H54 (cell line): ENCODE measurements around the gene CAPN1.

Experiments used
- DNase-seq: peaks from one replicate; pipeline ENCODE4 v3.0.0; 2011; ENCODE audit warnings: low spot score, mixed read lengths; ENCODE audit not compliant: insufficient read length
- FAIRE-seq: peaks from 3 replicates; lab custom pipeline; 2011; peaks lifted over from hg19 to GRCh38; lab: Jason Lieb, UNC
- POLR2A ChIP-seq: IDR thresholded peaks from 2 replicates; pipeline ENCODE4 v1.6.1; 2011; ENCODE audit warnings: low read depth, mild to moderate bottlenecking, low read length

CAPN1 gene

DNA sequence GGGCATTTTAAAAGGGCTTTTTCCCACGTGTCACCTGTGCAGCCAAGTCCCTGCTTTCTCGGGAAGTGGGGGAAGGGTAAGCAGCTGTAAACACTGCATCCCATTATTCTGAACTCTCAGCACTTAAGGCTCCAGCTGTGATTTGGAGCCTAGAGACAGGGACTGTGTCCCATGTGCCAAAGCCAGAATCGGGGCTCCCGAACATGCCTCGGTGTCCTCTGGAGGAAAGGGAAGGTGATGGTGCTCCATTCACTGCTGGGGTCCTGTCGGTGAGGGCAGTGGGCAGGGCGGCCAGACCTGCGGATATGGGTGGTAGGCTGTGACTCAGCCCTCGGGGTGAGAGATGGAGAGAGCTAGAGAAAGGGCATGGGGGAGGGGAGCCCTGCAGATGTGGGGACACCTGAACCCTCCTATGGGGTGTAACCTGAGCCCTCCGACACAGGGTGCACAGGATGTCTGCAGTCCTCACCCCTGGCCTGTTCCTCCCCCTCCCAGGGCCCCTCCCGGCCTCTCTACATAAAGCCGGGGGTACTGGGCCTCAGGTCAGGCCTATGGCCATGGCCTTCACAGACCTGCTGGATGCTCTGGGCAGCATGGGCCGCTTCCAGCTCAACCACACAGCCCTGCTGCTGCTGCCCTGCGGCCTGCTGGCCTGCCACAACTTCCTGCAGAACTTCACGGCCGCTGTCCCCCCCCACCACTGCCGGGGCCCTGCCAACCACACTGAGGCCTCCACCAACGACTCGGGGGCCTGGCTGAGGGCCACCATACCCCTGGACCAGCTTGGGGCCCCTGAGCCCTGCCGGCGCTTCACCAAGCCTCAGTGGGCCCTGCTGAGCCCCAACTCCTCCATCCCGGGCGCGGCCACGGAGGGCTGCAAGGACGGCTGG, 31.8 kb downstream of the CAPN1 start:
- no peak for DNase-seq

DNA sequence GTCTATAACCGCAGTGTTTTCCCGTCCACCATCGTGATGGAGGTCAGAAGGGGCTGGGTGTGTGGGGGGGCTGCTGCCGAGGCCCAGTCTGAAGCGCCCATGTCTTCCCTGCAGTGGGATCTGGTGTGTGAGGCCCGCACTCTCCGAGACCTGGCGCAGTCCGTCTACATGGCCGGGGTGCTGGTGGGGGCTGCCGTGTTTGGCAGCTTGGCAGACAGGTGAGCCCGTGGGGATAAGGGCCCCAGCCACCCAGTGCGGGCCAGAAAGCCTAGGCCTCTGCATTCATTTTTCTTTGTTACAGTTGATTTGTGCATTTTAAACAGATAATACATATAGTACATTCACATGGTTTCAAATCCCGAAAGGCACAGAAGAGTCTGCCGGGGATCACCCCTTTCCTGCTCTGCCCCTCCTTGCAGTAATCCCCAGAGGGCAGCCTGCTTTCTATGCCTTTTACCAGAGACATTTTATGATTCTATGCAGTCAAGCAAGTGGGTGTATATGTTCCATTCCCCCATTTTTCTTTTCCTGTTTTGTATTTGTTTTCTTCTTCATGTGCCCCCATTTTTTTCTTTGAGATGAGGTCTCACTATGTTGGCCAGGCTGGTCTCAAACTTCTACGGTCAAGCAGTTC, 32.6 kb downstream of the CAPN1 start:
- DNase-seq (no peak), FAIRE-seq (no peak)
- no peak for TF ChIP-seq POLR2A

More for the DNA sequence above, 31.8 kb downstream of the CAPN1 start:
- no peak for TF ChIP-seq POLR2A
- FAIRE-seq, result no peak

DNA sequence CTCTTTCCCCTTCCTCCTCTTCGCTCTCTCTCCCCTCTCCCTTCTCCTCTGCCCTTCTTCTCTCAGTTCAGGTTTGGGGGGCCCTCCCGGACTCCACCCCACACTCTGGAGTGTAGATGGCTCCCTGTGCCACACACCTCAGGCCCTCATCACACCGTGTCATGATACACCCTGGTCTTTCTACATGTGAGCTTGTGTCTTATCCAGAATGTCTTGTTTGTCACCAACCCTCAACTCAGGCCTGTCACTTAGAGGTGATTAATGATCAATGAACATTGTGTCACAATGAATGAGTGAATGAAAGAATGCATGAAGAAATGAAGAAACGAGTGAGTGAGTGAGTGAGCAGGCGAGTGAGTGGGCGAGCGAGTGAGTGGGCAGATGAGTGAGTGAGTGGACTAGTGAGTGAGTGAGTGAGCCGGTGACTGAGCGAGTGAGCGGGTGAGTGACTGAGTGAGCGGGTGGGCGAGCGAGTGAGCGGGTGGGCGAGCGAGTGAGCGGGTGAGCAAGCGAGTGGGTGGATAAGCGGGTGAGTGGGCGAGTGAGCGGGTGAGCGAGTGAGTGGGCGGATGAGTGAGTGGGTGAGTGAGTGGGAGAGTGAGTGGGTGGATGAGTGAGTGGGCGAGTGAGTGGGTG, 33.8 kb downstream of the CAPN1 start:
- TF ChIP-seq POLR2A, result no peak
- no peak for FAIRE-seq
- DNase-seq, result no peak

DNA sequence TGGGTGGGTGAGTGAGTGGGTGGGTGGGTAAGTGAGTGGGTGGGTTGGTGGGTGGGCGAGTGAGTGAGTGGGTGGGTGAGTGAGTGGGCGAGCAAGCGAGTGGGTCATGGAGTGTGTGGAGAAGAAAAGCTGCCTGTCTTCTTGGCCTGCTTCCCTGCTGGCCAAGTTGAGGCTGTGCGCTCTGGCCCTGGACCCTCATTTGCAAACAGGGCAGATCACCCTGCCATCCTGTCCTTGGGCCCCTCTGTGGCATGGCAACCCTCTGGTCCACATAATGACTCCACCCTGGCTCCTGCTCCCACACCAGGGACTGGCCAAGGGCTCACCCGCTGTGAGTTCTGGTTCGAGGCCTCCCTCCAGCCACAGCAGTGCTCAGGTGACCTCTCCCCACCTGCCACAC, 35.1 kb downstream of the CAPN1 start:
- DNase-seq (no peak), FAIRE-seq (no peak)
- TF ChIP-seq POLR2A, result no peak

DNA sequence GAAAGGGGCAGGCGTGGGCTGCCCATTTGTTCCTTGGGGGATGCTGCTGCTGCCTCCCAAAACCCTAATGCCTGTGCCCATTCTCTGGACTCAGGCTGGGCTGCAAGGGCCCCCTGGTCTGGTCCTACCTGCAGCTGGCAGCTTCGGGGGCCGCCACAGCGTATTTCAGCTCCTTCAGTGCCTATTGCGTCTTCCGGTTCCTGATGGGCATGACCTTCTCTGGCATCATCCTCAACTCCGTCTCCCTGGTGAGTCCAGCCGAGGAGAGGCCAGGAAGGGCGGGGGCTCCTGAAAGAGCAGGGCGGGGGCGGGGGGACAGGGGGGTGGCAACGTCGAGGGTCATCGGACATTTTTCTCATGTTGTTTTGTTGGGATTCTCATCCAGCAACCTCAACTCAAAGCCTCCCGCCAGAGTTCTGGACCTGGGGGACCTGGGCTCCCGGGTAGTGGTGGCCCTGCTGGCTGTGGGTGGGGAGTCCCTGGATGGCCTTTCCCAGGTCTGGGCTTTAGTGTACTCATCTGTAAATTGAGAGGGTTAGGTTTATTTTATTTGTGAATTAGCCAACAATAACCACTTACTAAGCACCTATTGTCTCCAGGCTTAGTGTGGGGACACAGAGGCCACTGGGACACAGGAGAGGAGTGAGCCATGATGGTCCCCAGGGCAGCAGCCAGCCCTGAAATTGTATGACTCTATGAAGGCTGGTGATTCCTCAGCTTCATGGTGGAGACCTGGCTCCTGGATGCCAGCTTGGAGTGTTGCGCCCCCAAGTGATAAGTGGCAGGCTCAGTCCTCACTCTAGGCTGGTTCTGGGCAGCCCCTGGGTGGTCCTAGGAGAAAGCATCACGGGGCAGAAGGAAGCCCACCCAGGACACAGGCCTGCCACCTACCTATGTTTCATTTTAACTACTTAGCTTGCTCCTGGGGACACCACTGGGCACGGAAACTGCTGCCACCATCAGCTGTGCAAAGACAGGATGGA, 36.0 kb downstream of the CAPN1 start:
- FAIRE-seq, result no peak
- no peak for DNase-seq
- TF ChIP-seq POLR2A, result no peak

DNA sequence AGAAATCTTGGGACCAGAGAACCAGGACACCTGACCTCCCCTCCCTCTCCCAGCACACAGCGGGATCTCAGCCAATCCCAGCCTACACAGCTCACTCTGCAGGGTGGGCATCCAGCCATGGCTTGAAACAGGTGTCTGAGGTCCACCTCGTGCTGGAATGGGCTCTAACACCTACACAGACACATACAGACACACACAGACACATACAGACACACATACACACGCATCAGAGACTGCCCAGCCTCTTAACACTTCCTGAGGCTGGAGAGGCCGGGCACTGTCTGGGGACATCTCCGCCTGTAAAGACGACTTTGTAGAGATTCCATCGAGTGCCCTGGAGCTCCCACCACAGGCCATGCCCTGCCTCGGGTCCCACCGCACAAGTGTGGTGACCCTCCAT, 36.7 kb downstream of the CAPN1 start:
- TF ChIP-seq POLR2A, result no peak
- FAIRE-seq (no peak), DNase-seq (no peak)

DNA sequence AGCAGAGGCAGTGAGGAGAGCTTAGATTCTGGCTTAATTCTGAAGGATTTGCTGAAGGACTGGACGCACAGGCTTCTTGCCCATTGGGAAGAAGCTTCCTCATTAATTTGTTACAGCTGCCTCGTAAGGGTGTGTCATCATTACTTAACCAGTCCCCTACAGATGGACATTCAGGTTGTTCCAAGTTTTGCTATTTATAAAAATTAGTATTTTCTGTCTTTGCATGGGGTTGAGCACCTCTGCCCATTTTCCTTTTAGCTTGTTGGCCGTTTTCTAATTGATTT, 38.1 kb downstream of the CAPN1 start:
- DNase-seq (no peak), FAIRE-seq (no peak)
- TF ChIP-seq POLR2A, result no peak

DNA sequence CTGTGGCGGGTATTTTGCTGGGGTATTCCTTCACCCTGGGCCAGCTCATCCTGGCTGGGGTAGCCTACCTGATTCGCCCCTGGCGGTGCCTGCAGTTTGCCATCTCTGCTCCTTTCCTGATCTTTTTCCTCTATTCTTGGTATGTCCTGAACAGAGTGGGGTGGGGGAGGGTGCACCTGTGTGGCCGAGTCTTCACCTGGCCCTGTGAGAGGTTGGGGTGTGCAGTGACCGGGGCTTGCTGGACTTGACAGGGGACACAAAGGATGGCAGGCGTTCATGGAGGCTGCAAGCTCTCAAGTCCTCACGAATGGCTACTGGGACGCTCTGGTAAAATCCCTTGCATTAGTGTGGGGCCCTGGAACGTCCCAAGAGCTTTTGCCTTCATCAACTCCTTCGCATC, 39.3 kb downstream of the CAPN1 start:
- no peak for DNase-seq
- no peak for TF ChIP-seq POLR2A
- no peak for FAIRE-seq

DNA sequence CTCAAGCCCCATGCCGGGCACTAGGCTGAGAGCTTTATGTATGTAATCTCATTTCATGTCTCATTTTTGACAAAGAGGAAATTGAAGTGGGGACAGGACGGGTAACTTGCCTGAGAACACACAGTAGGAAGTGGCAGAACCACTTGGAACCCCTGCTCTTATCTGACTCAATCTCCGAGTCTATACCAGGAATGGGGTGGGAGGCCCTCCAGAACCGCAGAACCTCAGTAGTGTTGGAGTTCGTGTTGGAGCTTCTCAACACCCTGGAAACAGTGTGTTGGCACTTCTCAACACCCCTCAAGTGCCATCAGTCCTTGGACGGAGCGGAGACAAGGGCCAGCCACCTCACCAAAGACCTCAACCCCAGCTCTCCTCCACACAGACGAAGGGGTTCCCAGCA, 41.3 kb downstream of the CAPN1 start:
- no peak for FAIRE-seq

DNA sequence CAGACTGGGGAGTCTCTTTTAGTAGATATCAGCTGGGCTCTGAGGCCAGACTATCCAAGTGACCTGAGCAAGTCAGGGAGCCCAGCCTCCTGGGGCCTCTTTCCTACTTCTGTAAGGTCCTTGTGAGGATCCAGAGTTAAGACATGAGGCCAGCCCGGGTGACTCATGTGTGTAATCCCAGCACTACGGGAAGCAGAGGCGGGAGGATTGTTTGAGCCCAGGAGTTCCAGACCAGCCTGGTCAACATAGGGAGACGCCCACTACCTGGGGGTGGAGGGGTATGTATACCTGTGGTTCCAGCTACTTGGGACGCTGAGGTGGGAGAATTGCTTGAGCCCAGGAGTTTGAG, 43.2 kb downstream of the CAPN1 start:
- DNase-seq, result peak; percentile 54
- TF ChIP-seq POLR2A, result no peak
- FAIRE-seq, result no peak

More for the DNA sequence above, 41.3 kb downstream of the CAPN1 start:
- TF ChIP-seq POLR2A, result no peak
- DNase-seq, result no peak

DNA sequence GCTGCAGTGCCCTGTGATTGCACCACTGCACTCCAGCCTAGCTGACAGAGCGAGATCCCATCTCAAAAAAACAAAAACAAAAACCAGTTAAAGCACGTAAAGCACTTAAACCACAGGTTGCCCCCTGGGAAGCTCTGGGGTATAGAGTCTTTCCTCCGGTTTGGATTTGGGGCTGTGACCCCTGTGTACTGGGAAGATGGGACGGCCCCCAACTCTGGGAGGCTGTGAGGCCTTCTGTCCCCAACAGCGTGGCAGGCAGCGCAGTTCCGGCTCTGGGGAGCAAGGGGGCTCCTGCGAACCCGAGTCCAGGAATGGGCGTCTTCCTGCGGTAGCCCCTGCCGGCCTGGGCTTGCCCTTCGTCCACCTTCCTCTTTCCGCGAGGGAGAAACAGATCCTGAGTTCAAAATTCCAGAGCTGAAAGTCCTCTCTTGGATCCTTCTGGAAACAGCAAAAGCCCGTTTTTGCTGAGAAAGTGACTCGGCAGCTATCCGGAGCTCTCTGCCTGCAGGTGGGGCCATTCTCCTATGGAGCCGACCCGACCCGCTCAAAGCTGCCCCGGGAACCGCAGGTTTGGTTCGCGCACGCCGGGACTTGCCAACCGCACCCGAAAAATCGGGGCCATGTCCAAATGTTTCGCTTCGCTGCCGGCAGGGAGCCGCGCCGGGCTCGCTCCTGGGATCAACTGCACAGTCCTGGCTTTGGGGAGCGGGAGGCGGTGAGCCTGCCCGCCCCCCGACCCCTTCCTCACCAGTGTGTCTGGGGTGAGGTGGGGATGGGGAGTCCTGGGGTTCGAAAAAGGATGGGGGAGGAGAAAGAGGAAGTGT, 43.8 kb downstream of the CAPN1 start:
- no peak for DNase-seq
- no peak for FAIRE-seq
- TF ChIP-seq POLR2A, result no peak

DNA sequence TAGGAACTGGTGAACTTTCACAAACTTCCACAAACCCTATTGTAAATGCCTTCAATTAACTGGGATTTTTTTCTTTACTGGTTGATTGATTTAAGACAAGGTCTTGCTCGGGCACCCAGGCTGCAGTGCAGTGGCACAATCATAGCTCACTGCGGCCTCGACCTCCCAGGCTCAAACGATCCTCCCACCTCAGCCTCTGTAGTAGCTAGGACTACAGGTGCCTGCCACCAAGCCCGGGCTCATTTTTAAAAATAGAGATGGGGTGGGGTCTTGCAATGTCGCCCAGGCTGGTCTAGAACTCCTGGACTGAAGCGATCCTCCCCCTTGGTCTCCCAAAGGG, 44.3 kb downstream of the CAPN1 start:
- TF ChIP-seq POLR2A, result no peak
- FAIRE-seq (no peak), DNase-seq (no peak)

DNA sequence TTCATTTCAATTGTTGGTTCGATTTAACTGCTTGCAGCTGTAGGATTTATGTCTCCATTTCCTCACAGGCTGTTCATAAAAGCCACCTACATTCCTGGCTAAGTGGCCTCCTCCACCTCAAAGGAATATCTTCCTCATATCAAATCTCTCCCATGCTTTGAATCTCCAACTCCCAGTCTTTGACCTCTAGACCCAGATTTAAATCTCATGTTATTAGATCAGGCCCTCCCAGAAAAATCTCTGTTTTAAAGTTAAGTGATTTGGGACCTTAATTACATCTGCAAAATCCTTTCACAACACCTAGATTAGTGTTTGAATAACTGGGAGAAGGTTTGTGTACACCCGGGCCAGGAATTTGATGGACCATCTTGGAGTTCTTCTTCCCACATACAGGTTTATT, 46.2 kb downstream of the CAPN1 start:
- FAIRE-seq (no peak), DNase-seq (no peak)
- TF ChIP-seq POLR2A, result no peak
